ENCODE measurements around the gene WDR86.

DNA sequence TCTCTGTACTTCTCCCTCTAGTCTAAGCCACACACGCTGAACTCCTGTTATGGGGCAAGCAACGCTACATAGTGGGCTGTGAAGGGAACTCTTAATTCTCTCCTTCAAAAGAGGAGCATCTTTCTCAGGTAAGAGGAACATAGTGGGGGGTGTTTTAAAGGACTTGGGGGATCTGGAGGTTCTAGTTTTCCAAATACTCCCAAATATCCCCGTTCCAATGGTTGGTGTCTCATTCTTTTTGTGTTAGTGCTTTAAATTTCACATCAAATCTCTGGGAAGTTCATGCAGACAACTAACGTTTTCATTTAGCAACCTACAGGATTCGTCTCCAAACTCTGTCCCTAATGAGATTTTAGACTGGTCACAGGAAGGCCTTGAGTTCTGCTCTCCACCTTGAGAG lies 12.4 kb upstream of the WDR86 start:
- TF ChIP-seq, protein P1, sequence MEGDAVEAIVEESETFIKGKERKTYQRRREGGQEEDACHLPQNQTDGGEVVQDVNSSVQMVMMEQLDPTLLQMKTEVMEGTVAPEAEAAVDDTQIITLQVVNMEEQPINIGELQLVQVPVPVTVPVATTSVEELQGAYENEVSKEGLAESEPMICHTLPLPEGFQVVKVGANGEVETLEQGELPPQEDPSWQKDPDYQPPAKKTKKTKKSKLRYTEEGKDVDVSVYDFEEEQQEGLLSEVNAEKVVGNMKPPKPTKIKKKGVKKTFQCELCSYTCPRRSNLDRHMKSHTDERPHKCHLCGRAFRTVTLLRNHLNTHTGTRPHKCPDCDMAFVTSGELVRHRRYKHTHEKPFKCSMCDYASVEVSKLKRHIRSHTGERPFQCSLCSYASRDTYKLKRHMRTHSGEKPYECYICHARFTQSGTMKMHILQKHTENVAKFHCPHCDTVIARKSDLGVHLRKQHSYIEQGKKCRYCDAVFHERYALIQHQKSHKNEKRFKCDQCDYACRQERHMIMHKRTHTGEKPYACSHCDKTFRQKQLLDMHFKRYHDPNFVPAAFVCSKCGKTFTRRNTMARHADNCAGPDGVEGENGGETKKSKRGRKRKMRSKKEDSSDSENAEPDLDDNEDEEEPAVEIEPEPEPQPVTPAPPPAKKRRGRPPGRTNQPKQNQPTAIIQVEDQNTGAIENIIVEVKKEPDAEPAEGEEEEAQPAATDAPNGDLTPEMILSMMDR (IDR thresholded peaks at IDR 0.05), result no peak
- no peak for TF ChIP-seq POLR2A (IDR thresholded peaks at IDR 0.05)
